NCI-H748 treated with DMSO at 0.1 percent for 48 hours (cell line): ENCODE data around the gene GPR17.

Source experiments
- DNase-seq: peaks from one replicate; lab custom pipeline; 2025; lab: John Stamatoyannopoulos, UW

GPR17 gene

GRCh38 chr2:127630096-127630863, 15.7 kb upstream of the GPR17 start:
- no peak for DNase-seq

- DNase-seq: no peak
Measured at GRCh38 chr2:127630864-127631540, 15.0 kb upstream of the GPR17 start.

- DNase-seq: no peak
Measured at GRCh38 chr2:127631541-127631996, 14.4 kb upstream of the GPR17 start.

- DNase-seq: no peak
Measured at GRCh38 chr2:127631997-127632581, 13.9 kb upstream of the GPR17 start.

GRCh38 chr2:127632592-127633489, 13.1 kb upstream of the GPR17 start:
- DNase-seq: no peak

- no peak for DNase-seq
Measured at GRCh38 chr2:127633556-127634065, 12.3 kb upstream of the GPR17 start.

- DNase-seq: no peak
Measured at GRCh38 chr2:127634066-127634617, 11.8 kb upstream of the GPR17 start.

- no peak for DNase-seq
Measured at GRCh38 chr2:127634626-127635379, 11.2 kb upstream of the GPR17 start.

GRCh38 chr2:127635380-127636237, 10.3 kb upstream of the GPR17 start:
- DNase-seq: no peak

GRCh38 chr2:127636248-127637235, 9.4 kb upstream of the GPR17 start:
- DNase-seq: no peak

- DNase-seq: no peak
Measured at GRCh38 chr2:127637236-127637630, 8.7 kb upstream of the GPR17 start.

- no peak for DNase-seq
Measured at GRCh38 chr2:127637725-127638252, 8.2 kb upstream of the GPR17 start.

GRCh38 chr2:127638361-127639110, 7.4 kb upstream of the GPR17 start:
- no peak for DNase-seq

GRCh38 chr2:127639111-127639474, 6.9 kb upstream of the GPR17 start:
- DNase-seq: no peak

GRCh38 chr2:127640082-127641072, 5.6 kb upstream of the GPR17 start:
- no peak for DNase-seq

- DNase-seq: no peak
Measured at GRCh38 chr2:127641133-127641532, 4.8 kb upstream of the GPR17 start.
